GM12878 (cell line): ENCODE data around the gene SNN.

Source experiments
- BCL11A ChIP-seq: IDR thresholded peaks from 2 replicates; pipeline ENCODE4 v1.6.1; 2011; ENCODE audit warnings: low read depth, low read length
- BCL3 ChIP-seq: IDR thresholded peaks from 2 replicates; pipeline ENCODE4 v1.6.1; 2011; ENCODE audit warnings: borderline replicate concordance, low read depth, mild to moderate bottlenecking, moderate library complexity, low read length; ENCODE audit not compliant: insufficient read depth, poor library complexity, severe bottlenecking
- CBX3 ChIP-seq: fragments of 200-600 bp; sonication (generic); IDR thresholded peaks from 2 replicates; pipeline ENCODE4 v1.6.1; 2016; ENCODE audit warnings: low read depth, borderline replicate concordance
- CTCF ChIP-seq, 3 experiments: IDR thresholded peaks in 2 of 3; conservative IDR thresholded peaks in 1 of 3; 2 replicates each; pipeline ENCODE4 v1.5.1; 2011; ENCODE audit warnings: low read depth in 3 of 3, low read length in 3 of 3, mild to moderate bottlenecking in 3 of 3, control low read depth in 2 of 3, moderate library complexity in 2 of 3, inconsistent platforms in 1 of 3, mixed read lengths in 1 of 3; ENCODE audit not compliant: control insufficient read depth in 2 of 3, insufficient read depth in 1 of 3; ENCODE audit errors: extremely low read depth in 1 of 3
- EZH2 ChIP-seq: IDR thresholded peaks from 2 replicates; pipeline ENCODE4 v1.6.1; 2012; ENCODE audit warnings: low read depth, mild to moderate bottlenecking, control low read depth, inconsistent platforms, low read length, borderline replicate concordance; ENCODE audit not compliant: control insufficient read depth
- IRF3 ChIP-seq: fragments of 450-650 bp; IDR thresholded peaks from 2 replicates; pipeline ENCODE4 v1.6.1; 2014; ENCODE audit warnings: mild to moderate bottlenecking
- MAX ChIP-seq: IDR thresholded peaks from 2 replicates; pipeline ENCODE4 v1.6.1; 2012; ENCODE audit warnings: low read depth, low read length, improper control_type of control experiment
- MXI1 ChIP-seq: fragments of 150-350 bp; IDR thresholded peaks from 2 replicates; pipeline ENCODE4 v1.6.1; 2011; ENCODE audit warnings: low read depth, mild to moderate bottlenecking, inconsistent platforms, low read length, improper control_type of control experiment
- POLR2A ChIP-seq: IDR thresholded peaks from 2 replicates; pipeline ENCODE4 v1.6.1; 2011; ENCODE audit warnings: low read depth, mild to moderate bottlenecking, low read length
- POLR2AphosphoS5 ChIP-seq: IDR thresholded peaks from 2 replicates; pipeline ENCODE4 v1.6.1; 2011; ENCODE audit warnings: mild to moderate bottlenecking, low read length, inconsistent platforms
- REST ChIP-seq: IDR thresholded peaks from 2 replicates; pipeline ENCODE4 v1.6.1; 2012; ENCODE audit warnings: mild to moderate bottlenecking, low read depth, low read length
- SMARCA5 ChIP-seq: fragments of 450-650 bp; IDR thresholded peaks from 2 replicates; pipeline ENCODE4 v1.6.1; 2017; ENCODE audit warnings: mild to moderate bottlenecking
- TCF7 ChIP-seq: IDR thresholded peaks from 2 replicates; pipeline ENCODE4 v1.6.1; 2014; ENCODE audit warnings: antibody characterized with exemption, borderline replicate concordance

- no peak for TF ChIP-seq TCF7
- no peak for TF ChIP-seq EZH2
- TF ChIP-seq CTCF (IDR thresholded peaks at IDR 0.05 in 2 of 3, conservative IDR thresholded peaks at IDR 0.05 in 1 of 3; ENCODE audit: control insufficient read depth in 2 of 3, extremely low read depth in 1 of 3, insufficient read depth in 1 of 3, low read depth in 3 of 3, low read length in 3 of 3), result no peak
- TF ChIP-seq MXI1, result no peak
- no peak for TF ChIP-seq POLR2AphosphoS5
- TF ChIP-seq REST, result no peak
- TF ChIP-seq POLR2A, result no peak
- no peak for TF ChIP-seq CBX3
- no peak for TF ChIP-seq BCL3
- no peak for TF ChIP-seq IRF3
- TF ChIP-seq SMARCA5, result no peak
- no peak for TF ChIP-seq MAX
- TF ChIP-seq BCL11A, result no peak
Observed at GRCh38 chr16:11651796-11652195, 16.5 kb upstream of the SNN start.
